Neutrophil (primary cell): ENCODE measurements around the gene RPH3AL.

Source experiments
- H3K27ac ChIP-seq: fragments of 200-600 bp; sonication (generic); 2 replicates; pipeline ENCODE4 v1.5.1; 2016; ENCODE audit warnings: mild to moderate bottlenecking, moderate library complexity
- H3K27me3 ChIP-seq: fragments of 200-600 bp; sonication (generic); 2 replicates; pipeline ENCODE4 v1.6.0; 2016; ENCODE audit warnings: mild to moderate bottlenecking
- H3K36me3 ChIP-seq: fragments of 200-600 bp; sonication (generic); 2 replicates; pipeline ENCODE4 v1.5.1; 2017
- H3K4me1 ChIP-seq, 2 experiments: fragments of 200-600 bp in 1 of 2; sonication (generic) in 1 of 2; 1 replicate in 1 of 2; 2 replicates in 1 of 2; pipeline versions ENCODE4 v1.5.1 to v1.6.1; 2013 to 2016; ENCODE audit warnings: low read depth in 1 of 2, low read length in 1 of 2, mild to moderate bottlenecking in 1 of 2, moderate library complexity in 1 of 2; ENCODE audit not compliant: control insufficient read depth in 1 of 2, insufficient read depth in 1 of 2
- H3K4me3 ChIP-seq, 2 experiments: fragments of 200-600 bp in 1 of 2; sonication (generic) in 1 of 2; 1 replicate in 1 of 2; 2 replicates in 1 of 2; pipeline ENCODE4 v1.5.1; 2013 to 2016; ENCODE audit warnings: low read depth in 1 of 2, low read length in 1 of 2, mild to moderate bottlenecking in 1 of 2, moderate library complexity in 1 of 2
- H3K9me3 ChIP-seq: fragments of 200-600 bp; sonication (generic); 2 replicates; pipeline ENCODE4 v1.5.1; 2016
- TF ChIP-seq, protein P1 (sequence below): fragments of 200-600 bp; sonication (generic); IDR thresholded peaks from 2 replicates; pipeline ENCODE4 v1.5.1; 2016; ENCODE audit warnings: antibody characterized with exemption

Gene RPH3AL

DNA sequence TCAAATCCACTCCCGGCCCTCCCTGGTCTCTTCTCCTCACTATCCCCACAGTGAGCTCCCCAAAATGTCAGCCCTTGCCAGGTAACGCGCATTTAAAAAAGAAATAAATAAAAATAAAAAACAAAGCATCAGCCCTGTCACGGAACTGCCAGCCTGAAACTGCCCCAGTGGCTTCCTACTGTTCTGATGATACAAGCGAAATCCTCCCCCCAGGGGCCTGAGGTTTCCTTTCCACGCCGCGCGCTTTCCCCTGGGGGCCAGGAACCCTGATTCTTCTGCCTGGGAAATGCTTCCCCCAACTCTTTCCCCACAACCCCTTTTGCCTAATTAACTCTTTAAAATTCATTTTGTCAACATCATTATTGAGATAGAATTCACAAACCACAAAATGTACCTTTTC, 12.2 kb upstream of the RPH3AL start:
- Histone ChIP-seq H3K27ac (no peak overlapping the region), H3K4me3 (no peak overlapping the region), H3K4me1 (peaks cover 0 to 10% of the 10 kb centered on the region in 2 experiments), H3K9me3 (no peaks in the 10 kb centered on the region), H3K27me3 (peaks cover 15% of the 10 kb centered on the region), H3K36me3 (no peaks in the 10 kb centered on the region)
- TF ChIP-seq, protein P1, sequence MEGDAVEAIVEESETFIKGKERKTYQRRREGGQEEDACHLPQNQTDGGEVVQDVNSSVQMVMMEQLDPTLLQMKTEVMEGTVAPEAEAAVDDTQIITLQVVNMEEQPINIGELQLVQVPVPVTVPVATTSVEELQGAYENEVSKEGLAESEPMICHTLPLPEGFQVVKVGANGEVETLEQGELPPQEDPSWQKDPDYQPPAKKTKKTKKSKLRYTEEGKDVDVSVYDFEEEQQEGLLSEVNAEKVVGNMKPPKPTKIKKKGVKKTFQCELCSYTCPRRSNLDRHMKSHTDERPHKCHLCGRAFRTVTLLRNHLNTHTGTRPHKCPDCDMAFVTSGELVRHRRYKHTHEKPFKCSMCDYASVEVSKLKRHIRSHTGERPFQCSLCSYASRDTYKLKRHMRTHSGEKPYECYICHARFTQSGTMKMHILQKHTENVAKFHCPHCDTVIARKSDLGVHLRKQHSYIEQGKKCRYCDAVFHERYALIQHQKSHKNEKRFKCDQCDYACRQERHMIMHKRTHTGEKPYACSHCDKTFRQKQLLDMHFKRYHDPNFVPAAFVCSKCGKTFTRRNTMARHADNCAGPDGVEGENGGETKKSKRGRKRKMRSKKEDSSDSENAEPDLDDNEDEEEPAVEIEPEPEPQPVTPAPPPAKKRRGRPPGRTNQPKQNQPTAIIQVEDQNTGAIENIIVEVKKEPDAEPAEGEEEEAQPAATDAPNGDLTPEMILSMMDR: no peak

DNA sequence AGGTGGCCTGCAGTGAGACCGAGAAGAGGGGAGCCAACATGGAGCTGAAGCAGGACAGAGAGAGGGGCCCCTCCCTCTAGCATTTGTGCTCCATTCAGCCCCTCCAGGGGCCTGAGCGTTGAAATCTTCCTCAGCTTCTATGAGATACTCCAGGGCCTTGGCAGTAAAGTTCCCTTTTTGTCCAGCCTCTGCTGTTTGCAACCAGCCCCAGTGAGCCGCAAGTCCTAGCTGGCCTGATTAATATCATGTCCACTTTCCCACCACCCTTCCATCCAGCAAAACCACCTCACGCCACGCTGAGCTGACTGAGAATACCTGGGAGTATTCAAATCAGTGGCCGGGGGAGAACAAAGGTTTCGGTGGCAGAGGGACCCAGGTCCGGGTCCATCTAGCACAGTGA, 11.7 kb upstream of the RPH3AL start:
- no peaks in the 10 kb centered on the region for H3K9me3 ChIP-seq
- no peak overlapping the region for H3K4me3 ChIP-seq
- H3K36me3 ChIP-seq: no peaks in the 10 kb centered on the region
- TF ChIP-seq, protein P1: no peak
- no peak overlapping the region for H3K27ac ChIP-seq
- H3K27me3 ChIP-seq: peaks cover 15% of the 10 kb centered on the region
- H3K4me1 ChIP-seq: peaks cover 0 to 10% of the 10 kb centered on the region in 2 experiments

DNA sequence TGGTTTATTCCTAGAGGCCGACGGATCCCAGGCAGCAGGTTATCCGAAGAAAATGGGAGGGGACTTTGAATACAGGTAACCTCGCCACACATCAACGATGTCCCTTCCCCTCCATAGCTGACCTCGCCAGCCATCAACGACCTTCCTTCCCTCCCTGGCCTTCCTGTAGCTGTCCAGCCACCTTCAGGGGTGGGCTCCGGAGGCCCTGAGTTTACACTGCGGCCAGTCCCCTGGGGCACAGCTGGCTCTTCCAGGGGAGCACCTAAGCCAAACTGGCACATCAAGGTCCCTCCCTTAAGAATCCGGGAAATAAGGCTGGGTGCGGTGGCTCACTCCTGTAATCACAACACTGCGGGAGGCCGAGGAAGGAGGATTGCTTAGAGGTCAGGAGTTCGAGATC, 10.1 kb upstream of the RPH3AL start:
- H3K36me3 ChIP-seq: no peaks in the 10 kb centered on the region
- H3K27ac ChIP-seq: no peak overlapping the region
- H3K4me3 ChIP-seq: no peak overlapping the region
- TF ChIP-seq, protein P1: no peak
- peaks cover 0 to 10% of the 10 kb centered on the region in 2 experiments for H3K4me1 ChIP-seq
- peaks cover 15% of the 10 kb centered on the region for H3K27me3 ChIP-seq
- no peaks in the 10 kb centered on the region for H3K9me3 ChIP-seq

DNA sequence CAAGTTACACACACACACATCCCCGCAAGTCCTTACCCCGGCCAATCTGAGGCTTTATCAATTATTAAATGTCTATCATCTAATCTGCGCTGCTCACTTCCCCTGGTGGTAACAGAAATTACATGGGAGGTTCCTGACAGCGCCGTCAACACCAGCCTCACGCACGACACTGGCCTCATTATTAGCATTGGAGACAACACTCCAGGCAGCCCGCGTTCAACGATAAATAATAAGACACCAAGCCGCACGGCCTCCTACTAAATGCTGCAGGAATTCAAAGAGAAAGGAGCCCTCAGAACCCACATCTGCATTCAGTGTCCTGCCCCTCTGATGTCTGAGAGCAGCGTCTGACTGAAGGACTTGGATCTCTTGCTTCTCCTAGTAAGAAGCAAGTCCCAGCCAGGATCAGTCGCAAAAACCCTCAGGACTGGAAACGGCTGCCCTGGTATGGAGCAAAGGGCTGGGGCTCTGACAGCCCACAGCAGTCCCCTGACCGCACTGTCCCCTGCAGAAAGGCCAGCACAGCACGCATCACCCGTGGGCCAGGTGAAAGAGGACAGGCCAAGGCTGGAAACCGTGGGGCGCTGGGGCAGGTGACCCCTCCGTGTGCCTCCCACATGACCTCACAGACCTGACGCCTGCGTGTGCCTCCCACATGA, 7.6 kb upstream of the RPH3AL start:
- Histone ChIP-seq H3K9me3 (no peaks in the 10 kb centered on the region), H3K27me3 (peaks cover 12% of the 10 kb centered on the region), H3K4me1 (peaks cover 0 to 10% of the 10 kb centered on the region in 2 experiments), H3K27ac (no peak overlapping the region), H3K36me3 (no peaks in the 10 kb centered on the region), H3K4me3 (no peak overlapping the region)
- TF ChIP-seq, protein P1: no peak

DNA sequence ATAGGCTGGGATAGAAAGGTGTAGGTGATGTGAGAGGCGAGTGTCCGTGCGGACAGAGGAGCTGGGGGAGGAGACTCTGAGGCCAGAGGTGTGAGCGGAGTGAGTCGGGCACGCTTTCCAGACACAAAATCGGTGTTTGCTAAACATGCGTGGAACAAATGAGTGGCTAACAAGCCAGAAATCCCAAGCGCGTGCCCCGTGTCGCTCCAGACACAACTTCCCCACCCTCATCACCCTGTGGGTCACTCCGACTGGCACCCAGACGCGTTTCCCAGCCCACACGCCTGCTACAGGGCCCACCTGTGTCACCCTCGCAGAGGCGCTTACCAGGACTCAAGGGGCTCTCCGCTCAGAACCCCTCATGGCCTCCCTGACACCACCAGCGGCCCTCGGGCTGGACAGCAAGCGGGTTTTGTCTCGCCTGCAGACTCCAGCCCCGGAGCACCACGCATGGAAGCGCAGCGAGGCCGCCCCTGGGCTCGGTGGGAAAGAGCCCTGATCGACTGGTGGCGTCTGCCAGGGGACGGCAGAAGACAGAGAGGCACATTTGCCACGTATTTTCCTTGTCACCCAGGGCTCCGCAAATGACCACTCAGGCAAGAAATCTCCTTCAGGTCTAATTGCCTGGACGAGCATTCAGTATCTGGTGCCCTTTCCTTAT, 6.0 kb upstream of the RPH3AL start:
- no peak overlapping the region for H3K4me3 ChIP-seq
- H3K4me1 ChIP-seq: no peaks in the 10 kb centered on the region
- TF ChIP-seq, protein P1: no peak
- H3K36me3 ChIP-seq: no peaks in the 10 kb centered on the region
- H3K27ac ChIP-seq: no peak overlapping the region
- no peaks in the 10 kb centered on the region for H3K27me3 ChIP-seq
- no peaks in the 10 kb centered on the region for H3K9me3 ChIP-seq
